Jurkat, Clone E6-1 (cell line): ENCODE results near the gene THBS2.
"Not testable (repeated sequence)": the region's sequence is repeated elsewhere in the genome, so short reads cannot be mapped to it uniquely, and the experiment has no call there.

ENCODE experiments used
- DNase-seq: peaks from one replicate; pipeline ENCODE4 v3.0.0-alpha.2; 2011; ENCODE audit warnings: low read depth, low spot score
- H3K4me3 ChIP-seq: 2 replicates; pipeline ENCODE4 v1.5.1; 2011; ENCODE audit warnings: mild to moderate bottlenecking, low read length, control low read depth, moderate library complexity

THBS2 gene

GRCh38 chr6:169277619-169278018, 24.0 kb upstream of the THBS2 start:
- no peak overlapping the region for H3K4me3 ChIP-seq
- DNase-seq = no peak

- no peak overlapping the region for H3K4me3 ChIP-seq
- no peak for DNase-seq
Observed at GRCh38 chr6:169274781-169275180, 21.1 kb upstream of the THBS2 start.

- DNase-seq = no peak
- H3K4me3 ChIP-seq = no peak overlapping the region
Observed at GRCh38 chr6:169273511-169273910, 19.9 kb upstream of the THBS2 start.

- no peak overlapping the region for H3K4me3 ChIP-seq
- no peak for DNase-seq
Observed at GRCh38 chr6:169271877-169272216, 18.2 kb upstream of the THBS2 start.

- DNase-seq = no peak
- no peak overlapping the region for H3K4me3 ChIP-seq
Observed at GRCh38 chr6:169271158-169271876, 17.7 kb upstream of the THBS2 start.

- H3K4me3 ChIP-seq, DNase-seq: not testable (repeated sequence)
Observed at GRCh38 chr6:169270077-169270380, 16.4 kb upstream of the THBS2 start.

- DNase-seq = no peak
- no peak overlapping the region for H3K4me3 ChIP-seq
Observed at GRCh38 chr6:169269180-169270076, 15.8 kb upstream of the THBS2 start.

GRCh38 chr6:169268276-169268675, 14.6 kb upstream of the THBS2 start:
- no peak for DNase-seq
- H3K4me3 ChIP-seq = no peak overlapping the region

- no peak overlapping the region for H3K4me3 ChIP-seq
- DNase-seq = no peak
Observed at GRCh38 chr6:169266746-169267591, 13.3 kb upstream of the THBS2 start.

- DNase-seq = no peak
- no peak overlapping the region for H3K4me3 ChIP-seq
Observed at GRCh38 chr6:169266261-169266660, 12.6 kb upstream of the THBS2 start.

- DNase-seq = no peak
- H3K4me3 ChIP-seq = no peak overlapping the region
Observed at GRCh38 chr6:169265486-169266131, 12.0 kb upstream of the THBS2 start.

GRCh38 chr6:169263836-169264608, 10.4 kb upstream of the THBS2 start:
- no peak for DNase-seq
- no peak overlapping the region for H3K4me3 ChIP-seq

- no peak for DNase-seq
- H3K4me3 ChIP-seq = no peak overlapping the region
Observed at GRCh38 chr6:169263374-169263773, 9.7 kb upstream of the THBS2 start.

- DNase-seq, H3K4me3 ChIP-seq: not testable (repeated sequence)
Observed at GRCh38 chr6:169262602-169263001, 9.0 kb upstream of the THBS2 start.

GRCh38 chr6:169256518-169256917, 2.9 kb upstream of the THBS2 start:
- H3K4me3 ChIP-seq = no peak overlapping the region
- no peak for DNase-seq

GRCh38 chr6:169256061-169256460, 2.4 kb upstream of the THBS2 start:
- no peak for DNase-seq
- no peak overlapping the region for H3K4me3 ChIP-seq

GRCh38 chr6:169255643-169256042, 2.0 kb upstream of the THBS2 start:
- H3K4me3 ChIP-seq = no peak overlapping the region
- no peak for DNase-seq

GRCh38 chr6:169254456-169255316, 1.0 kb upstream of the THBS2 start:
- no peak for DNase-seq
- H3K4me3 ChIP-seq = no peak overlapping the region
